RWPE2 (cell line): ENCODE measurements around the gene SOCS2.

ENCODE experiments used
- ATAC-seq: fragments of 200-7000 bp; cut with Tn5 transposase; 3 replicates; pipeline ENCODE4 v1.9.1; 2021; ENCODE audit warnings: low read depth
- DNase-seq: peaks from one replicate; pipeline ENCODE4 v3.0.0-alpha.2; 2020; ENCODE audit warnings: low spot score
- H3K27ac ChIP-seq: fragments of 450-650 bp; 2 replicates; pipeline ENCODE4 v1.5.1; 2017; ENCODE audit warnings: mild to moderate bottlenecking; ENCODE audit not compliant: poor library complexity, severe bottlenecking
- H3K27me3 ChIP-seq: fragments of 250-450 bp; sonication (Bioruptor Pico); 2 replicates; pipeline ENCODE4 v1.5.1; 2021; ENCODE audit warnings: mild to moderate bottlenecking, moderate library complexity; ENCODE audit not compliant: insufficient read depth, poor library complexity, severe bottlenecking
- H3K36me3 ChIP-seq: fragments of 250-450 bp; sonication (Bioruptor Pico); 2 replicates; pipeline ENCODE4 v1.5.1; 2020; ENCODE audit warnings: low read depth, mild to moderate bottlenecking, moderate library complexity
- H3K4me1 ChIP-seq: fragments of 250-450 bp; sonication (Bioruptor Pico); 2 replicates; pipeline ENCODE4 v1.5.1; 2021; ENCODE audit warnings: mild to moderate bottlenecking, moderate library complexity; ENCODE audit not compliant: insufficient read depth, poor library complexity, severe bottlenecking
- H3K4me3 ChIP-seq: fragments of 250-450 bp; sonication (Bioruptor Pico); 2 replicates; pipeline ENCODE4 v1.5.1; 2021; ENCODE audit warnings: mild to moderate bottlenecking, moderate library complexity; ENCODE audit not compliant: severe bottlenecking
- H3K9me3 ChIP-seq: fragments of 250-450 bp; sonication (Bioruptor Pico); 2 replicates; pipeline ENCODE4 v1.5.1; 2021; ENCODE audit warnings: mild to moderate bottlenecking, moderate library complexity; ENCODE audit not compliant: severe bottlenecking
- TF ChIP-seq, protein P1 (sequence below): fragments of 450-650 bp; IDR thresholded peaks from one replicate; pipeline ENCODE4 v1.5.1; 2017; ENCODE audit warnings: mild to moderate bottlenecking, moderate library complexity; ENCODE audit not compliant: poor library complexity, severe bottlenecking

Gene SOCS2

DNA sequence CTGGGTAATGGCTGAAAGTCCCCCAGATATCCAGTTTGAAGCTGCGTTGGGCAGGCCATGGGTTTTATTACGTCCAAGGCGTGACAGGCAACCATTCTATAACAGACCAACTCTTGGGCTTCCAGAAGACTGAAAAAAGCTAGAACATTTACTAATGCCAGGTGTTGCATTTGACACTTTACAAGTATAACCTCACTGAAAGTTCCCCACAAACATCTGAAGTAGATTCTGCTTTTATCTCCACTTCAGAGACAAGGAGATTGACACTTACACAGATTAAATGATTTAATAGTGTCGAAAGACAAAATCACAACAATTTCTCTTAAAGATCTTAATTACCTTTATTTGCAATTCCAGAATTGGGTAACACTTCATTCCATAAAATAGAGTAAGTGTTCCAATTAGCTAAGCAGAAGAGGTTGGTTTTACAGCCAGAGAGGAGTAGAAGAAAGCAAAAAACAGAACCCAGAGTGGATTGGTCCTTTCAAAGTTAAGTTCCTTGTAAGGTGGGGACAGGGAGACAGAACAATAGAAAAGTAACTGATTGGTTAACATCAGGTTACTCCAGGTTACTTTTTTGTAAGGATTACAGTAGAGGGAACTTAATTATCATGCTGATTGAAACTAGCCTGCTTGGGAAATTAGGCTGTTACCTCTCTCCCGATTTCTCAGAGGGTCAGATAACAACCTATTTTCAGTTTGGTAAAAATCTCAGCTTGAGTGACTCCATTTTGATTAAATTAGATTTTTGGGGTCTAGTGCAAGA, 11.3 kb downstream of the SOCS2 start:
- H3K36me3 ChIP-seq = no peaks in the 10 kb centered on the region
- DNase-seq (no peak), ATAC-seq (no peak)
- TF ChIP-seq, protein P1, sequence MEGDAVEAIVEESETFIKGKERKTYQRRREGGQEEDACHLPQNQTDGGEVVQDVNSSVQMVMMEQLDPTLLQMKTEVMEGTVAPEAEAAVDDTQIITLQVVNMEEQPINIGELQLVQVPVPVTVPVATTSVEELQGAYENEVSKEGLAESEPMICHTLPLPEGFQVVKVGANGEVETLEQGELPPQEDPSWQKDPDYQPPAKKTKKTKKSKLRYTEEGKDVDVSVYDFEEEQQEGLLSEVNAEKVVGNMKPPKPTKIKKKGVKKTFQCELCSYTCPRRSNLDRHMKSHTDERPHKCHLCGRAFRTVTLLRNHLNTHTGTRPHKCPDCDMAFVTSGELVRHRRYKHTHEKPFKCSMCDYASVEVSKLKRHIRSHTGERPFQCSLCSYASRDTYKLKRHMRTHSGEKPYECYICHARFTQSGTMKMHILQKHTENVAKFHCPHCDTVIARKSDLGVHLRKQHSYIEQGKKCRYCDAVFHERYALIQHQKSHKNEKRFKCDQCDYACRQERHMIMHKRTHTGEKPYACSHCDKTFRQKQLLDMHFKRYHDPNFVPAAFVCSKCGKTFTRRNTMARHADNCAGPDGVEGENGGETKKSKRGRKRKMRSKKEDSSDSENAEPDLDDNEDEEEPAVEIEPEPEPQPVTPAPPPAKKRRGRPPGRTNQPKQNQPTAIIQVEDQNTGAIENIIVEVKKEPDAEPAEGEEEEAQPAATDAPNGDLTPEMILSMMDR = no peak
- H3K9me3 ChIP-seq = no peaks in the 10 kb centered on the region
- no peaks in the 10 kb centered on the region for H3K27me3 ChIP-seq
- H3K4me1 ChIP-seq = no peaks in the 10 kb centered on the region
- no peak overlapping the region for H3K27ac ChIP-seq
- no peak overlapping the region for H3K4me3 ChIP-seq

DNA sequence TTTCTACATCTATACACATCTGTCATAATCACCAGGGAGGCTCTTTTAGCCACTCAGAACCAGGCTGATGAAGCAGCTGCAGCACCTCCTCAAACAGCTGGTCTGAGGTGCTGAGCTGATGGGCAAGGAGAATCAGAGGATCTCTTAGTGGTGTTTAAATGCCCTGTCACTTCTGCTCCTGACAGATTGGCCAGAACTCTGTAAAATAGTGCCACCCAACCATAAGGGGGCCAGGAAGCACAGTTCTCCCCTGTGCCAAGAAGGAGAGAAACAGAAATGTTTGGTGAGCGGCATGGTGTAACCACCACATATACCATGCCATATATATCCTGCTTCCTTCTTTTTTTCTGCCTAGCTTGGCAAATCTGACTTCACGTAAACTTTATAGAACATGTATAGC, 12.8 kb downstream of the SOCS2 start:
- H3K9me3 ChIP-seq = no peaks in the 10 kb centered on the region
- H3K36me3 ChIP-seq = no peaks in the 10 kb centered on the region
- no peak overlapping the region for H3K4me3 ChIP-seq
- H3K27ac ChIP-seq = no peak overlapping the region
- no peak; the same call in 2 of the 3 replicates for ATAC-seq
- no peaks in the 10 kb centered on the region for H3K4me1 ChIP-seq
- H3K27me3 ChIP-seq = no peaks in the 10 kb centered on the region
- DNase-seq = no peak
- TF ChIP-seq, protein P1 = no peak

DNA sequence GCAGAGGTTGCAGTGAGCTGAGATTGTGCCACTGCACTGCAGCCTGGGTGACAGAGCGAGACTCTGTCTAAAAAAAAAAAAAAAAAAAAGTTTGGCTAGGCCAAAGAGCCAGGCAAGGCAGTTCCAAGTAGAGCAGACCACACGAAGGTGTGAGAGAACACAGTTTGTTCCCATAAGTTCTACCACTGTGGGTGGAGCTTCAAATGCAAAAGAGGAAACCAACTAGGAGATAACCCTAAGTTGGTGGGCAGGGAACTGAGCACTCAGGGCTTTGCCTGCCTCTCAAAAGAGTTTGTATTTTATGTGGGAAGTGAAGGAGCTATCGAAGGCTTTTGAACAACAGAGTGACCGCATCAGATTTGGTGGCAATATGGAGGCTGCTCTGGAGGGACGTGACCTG, 15.1 kb downstream of the SOCS2 start:
- no peak for DNase-seq
- no peak overlapping the region for H3K27ac ChIP-seq
- TF ChIP-seq, protein P1 = no peak

DNA sequence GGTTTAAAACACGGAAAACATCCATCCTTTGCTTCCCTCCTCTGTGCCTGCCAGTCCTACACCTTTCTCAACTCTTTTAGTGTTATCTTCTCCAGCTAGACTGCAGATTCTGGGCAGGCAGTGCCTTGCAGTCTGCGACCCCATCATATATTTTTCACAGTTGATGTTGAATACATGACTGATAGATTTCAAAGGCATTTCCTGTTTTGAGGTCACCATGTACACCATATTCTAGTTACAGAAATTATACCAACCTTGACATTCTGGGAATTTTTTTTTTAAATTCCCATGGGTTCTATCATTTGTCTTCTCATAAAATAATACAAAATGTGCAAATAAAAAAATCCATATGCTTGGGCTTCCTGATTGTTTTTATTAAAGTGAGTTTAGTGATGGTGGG, 16.6 kb downstream of the SOCS2 start:
- TF ChIP-seq, protein P1 = no peak
- no peaks in the 10 kb centered on the region for H3K27me3 ChIP-seq
- H3K9me3 ChIP-seq = no peaks in the 10 kb centered on the region
- H3K4me1 ChIP-seq = peaks cover 3% of the 10 kb centered on the region
- H3K27ac ChIP-seq = no peak overlapping the region
- DNase-seq = no peak
- H3K4me3 ChIP-seq = no peak overlapping the region
- H3K36me3 ChIP-seq = no peaks in the 10 kb centered on the region
- no peak for ATAC-seq

More for the DNA sequence above, 15.1 kb downstream of the SOCS2 start:
- Histone ChIP-seq H3K9me3 (no peaks in the 10 kb centered on the region), H3K27me3 (no peaks in the 10 kb centered on the region), H3K4me3 (no peak overlapping the region), H3K4me1 (peaks cover 3% of the 10 kb centered on the region), H3K36me3 (no peaks in the 10 kb centered on the region)
- no peak for ATAC-seq
